HepG2 (cell line): Measurements from ENCODE around the gene EPB41L1.

Source experiments
- CEBPB ChIP-seq: IDR thresholded peaks from 2 replicates; pipeline ENCODE4 v1.6.1; 2011; ENCODE audit warnings: low read depth, low read length, improper control_type of control experiment, borderline replicate concordance
- HDAC6 ChIP-seq: fragments of 200-600 bp; sonication (generic); IDR thresholded peaks from 2 replicates; pipeline ENCODE4 v1.7.0; 2017; ENCODE audit warnings: mild to moderate bottlenecking, antibody characterized with exemption, low read length, low read depth
- IRF2 ChIP-seq: IDR thresholded peaks from 2 replicates; pipeline ENCODE4 v1.6.1; 2018; ENCODE audit warnings: missing genetic modification reagents, missing compliant biosample characterization
- JUN ChIP-seq: sonication (generic); formaldehyde crosslinking; IDR thresholded peaks from 2 replicates; pipeline ENCODE4 v1.4.0; 2020; ENCODE audit warnings: mild to moderate bottlenecking, missing genetic modification reagents
- ONECUT2 ChIP-seq: sonication (generic); formaldehyde crosslinking; IDR thresholded peaks from 2 replicates; pipeline ENCODE4 v1.4.0; 2020; ENCODE audit warnings: missing genetic modification reagents
- POLR2A ChIP-seq, 2 experiments: IDR thresholded peaks; 2 replicates each; pipeline ENCODE4 v1.6.1; 2011; ENCODE audit warnings: low read depth in 2 of 2, low read length in 2 of 2, mild to moderate bottlenecking in 1 of 2, moderate library complexity in 1 of 2; ENCODE audit not compliant: insufficient read depth in 1 of 2
- POLR2AphosphoS2 ChIP-seq: IDR thresholded peaks from 2 replicates; pipeline ENCODE4 v1.6.1; 2011; ENCODE audit warnings: low read depth, low read length, improper control_type of control experiment
- RAD21 ChIP-seq: fragments of 450-650 bp; formaldehyde crosslinking; IDR thresholded peaks from 2 replicates; pipeline ENCODE4 v1.5.0; 2020; ENCODE audit warnings: mild to moderate bottlenecking
- SOX6 ChIP-seq, 2 experiments: fragments of 450-650 bp in 1 of 2; sonication (generic) in 1 of 2; formaldehyde crosslinking in 1 of 2; IDR thresholded peaks; 2 replicates each; pipeline versions ENCODE4 v1.4.0 to v1.6.1; 2017 to 2020; ENCODE audit warnings: antibody characterized with exemption in 1 of 2, mild to moderate bottlenecking in 1 of 2, missing genetic modification reagents in 1 of 2
- ZMYM3 ChIP-seq: sonication (generic); formaldehyde crosslinking; IDR thresholded peaks from 2 replicates; pipeline ENCODE4 v1.5.1; 2020; ENCODE audit warnings: mild to moderate bottlenecking, missing genetic modification reagents

GRCh38 chr20:36249450-36249849 lies 94.9 kb downstream of the EPB41L1 start:
- TF ChIP-seq HDAC6 (no peak), ZMYM3 (CRISPR knock-in tag) (no peak), POLR2A (IDR thresholded peaks at IDR 0.05; ENCODE audit: insufficient read depth in 1 of 2, low read depth in 2 of 2, low read length in 2 of 2) (no peak), RAD21 (no peak), ONECUT2 (no peak), CEBPB (no peak), IRF2 (CRISPR knock-in tag) (no peak), POLR2AphosphoS2 (no peak), SOX6 (IDR thresholded peaks at IDR 0.05) (no peak), SOX6 (CRISPR knock-in tag; IDR thresholded peaks at IDR 0.05) (no peak), JUN (CRISPR knock-in tag) (no peak)
